Activated T-cell treated with anti-CD3 and anti-CD28 coated beads for 1 hour (primary cell): ENCODE results near the gene MAU2.
"Not testable (repeated sequence)": the region's sequence is repeated elsewhere in the genome, so short reads cannot be mapped to it uniquely, and the experiment has no call there.

ENCODE experiments used
- DNase-seq: peaks from one replicate; pipeline ENCODE4 v3.0.0-alpha.2; 2020; ENCODE audit warnings: low read depth

Gene MAU2

DNA sequence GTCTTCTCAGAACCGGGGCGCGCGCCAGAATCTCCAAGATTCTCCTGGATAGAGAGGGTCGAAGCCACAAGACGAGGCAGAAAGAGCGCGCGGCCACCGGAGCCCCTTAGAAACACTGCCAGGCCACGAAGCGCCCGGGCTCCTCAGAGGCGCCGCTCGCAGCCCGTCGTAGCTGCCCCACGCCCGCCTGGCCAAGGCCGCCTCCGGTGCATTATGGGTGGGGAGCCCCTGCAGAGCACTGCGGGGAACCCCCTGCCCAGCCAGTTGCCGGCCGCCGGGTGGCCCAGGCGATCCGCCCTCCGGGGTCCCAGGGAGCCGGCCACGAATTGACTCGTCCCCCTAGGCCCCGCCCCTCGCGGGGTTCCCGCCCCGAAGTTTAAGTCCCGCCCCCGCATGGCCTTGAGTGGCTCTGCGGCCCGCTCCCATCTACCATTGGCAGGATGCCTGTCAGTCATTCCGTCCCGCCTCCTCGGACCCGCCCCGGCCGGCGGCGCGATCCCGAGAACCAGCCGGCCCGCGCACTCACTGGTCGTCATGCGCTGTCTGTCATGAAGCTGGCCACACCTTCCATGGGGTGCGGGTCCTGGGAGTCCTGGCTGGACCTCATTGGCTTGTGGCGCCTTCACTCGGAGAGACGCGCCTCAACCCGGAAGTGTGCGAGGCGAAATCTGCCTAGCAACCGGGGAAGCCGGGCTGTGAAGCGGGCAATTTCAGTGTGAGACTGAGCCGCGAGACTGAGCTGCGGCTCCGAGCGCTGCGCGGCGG lies 64.7 kb downstream of the MAU2 start:
- DNase-seq = peak; percentile 99

- DNase-seq = peak; percentile 48
Observed at GRCh38 chr19:19385896-19386869, 65.6 kb downstream of the MAU2 start.

DNA sequence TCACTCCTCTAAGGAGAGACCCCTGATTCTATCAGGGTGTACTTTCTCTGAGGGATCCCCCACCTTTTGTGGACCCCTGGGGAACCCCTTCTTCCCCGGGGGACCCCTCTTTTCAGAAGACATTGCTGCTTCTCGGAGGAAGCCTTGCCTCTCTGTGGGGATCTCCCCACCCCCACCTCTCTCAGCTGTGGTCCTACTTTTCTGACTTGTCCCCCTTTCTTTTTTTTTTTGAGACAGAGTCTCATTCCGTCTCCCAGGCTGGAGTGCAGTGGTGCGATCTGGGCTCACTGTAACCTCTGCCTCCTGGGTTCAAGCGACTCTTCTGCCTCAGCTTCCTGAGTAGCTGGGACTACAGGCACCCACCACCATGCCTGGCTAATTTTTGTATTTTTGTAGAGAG lies 66.5 kb downstream of the MAU2 start:
- DNase-seq = no peak

DNA sequence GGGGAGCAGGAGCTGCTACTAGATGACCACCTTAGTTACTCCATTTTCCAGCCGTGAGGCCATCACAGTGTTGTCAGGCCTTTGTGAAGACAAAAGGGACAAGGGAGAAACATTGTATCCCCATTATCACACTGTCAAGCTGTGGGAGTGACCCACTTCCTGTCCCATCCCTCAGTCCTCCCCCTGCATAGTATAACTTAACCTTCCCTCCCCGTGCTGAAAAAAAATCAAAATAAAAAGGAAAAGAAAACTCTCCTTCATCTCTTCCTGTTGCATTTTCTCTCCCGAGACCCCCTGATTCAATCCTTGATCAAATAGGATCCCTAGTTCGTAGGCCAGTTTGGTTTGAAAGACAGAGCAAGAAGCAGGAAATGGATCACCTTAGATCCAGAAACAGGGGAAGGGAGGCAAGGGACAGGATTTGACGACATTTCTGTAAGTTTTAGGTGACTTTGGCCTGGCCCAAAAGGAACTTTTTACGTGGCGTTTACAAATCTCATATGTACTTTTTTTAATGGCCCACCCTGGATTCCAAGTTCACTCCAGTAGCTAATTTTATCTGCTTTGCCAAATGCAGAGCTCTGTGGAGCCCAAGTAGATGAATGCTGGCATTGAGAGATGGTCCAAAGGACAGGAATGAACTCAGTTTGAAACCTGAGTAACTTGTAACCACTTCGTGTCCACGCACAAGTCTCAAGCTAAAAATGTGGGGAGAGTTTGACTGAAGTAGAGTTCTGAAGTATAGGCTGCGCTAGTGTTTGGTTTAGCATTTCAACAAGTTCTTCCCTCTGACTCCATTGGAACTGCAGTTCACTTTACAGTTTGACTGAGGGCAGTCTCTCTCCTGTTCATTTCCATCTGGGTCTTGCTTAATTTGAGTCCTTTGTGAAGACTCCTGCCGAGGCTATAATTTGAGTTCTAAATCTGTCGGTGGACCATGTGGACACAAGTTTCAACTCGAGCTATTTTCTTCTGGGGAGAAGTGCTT lies 68.2 kb downstream of the MAU2 start:
- no peak for DNase-seq

DNA sequence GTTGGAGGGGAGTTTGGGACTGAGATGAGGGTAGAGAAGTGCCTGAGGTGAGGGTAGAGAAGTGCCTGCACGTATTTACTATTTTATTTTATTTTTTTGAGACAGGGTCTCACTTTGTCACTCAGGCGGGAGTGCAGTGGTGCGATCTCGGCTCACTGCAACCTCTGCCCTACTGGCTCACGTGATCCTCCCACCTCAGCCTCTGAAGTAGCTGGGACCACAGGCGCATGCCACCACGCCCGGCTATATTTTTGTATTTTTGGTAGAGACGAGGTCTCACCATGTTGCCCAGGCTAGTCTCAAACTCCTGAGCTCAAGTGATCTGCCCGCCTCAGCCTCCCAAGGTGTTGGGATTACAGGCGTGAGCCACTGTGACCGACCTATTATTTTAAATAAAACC lies 69.1 kb downstream of the MAU2 start:
- DNase-seq = not testable (repeated sequence)

DNA sequence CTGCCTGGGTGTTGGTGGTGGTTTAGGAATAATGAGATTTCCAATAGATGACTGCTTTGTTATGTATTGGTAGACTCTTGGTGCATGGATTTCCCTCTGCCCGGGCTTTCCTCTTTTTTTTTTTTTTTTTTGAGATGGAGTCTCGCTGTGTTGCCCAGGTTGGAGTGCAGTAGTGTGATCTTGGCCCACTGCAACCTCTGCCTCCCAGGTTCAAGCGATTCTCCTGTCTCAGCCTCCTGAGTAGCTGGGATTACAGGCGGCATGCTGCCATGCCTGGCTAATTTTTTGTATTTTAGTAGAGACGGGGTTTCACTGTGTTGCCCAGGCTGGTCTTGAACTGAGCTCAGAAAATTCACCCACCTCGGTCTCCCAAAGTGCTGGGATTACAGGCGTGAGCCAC lies 73.7 kb downstream of the MAU2 start:
- not testable (repeated sequence) for DNase-seq

- no peak for DNase-seq
Observed at GRCh38 chr19:19399733-19400433, 79.3 kb downstream of the MAU2 start.

GRCh38 chr19:19402656-19403372 lies 82.2 kb downstream of the MAU2 start:
- DNase-seq = no peak

- no peak for DNase-seq
Observed at GRCh38 chr19:19403373-19403901, 82.8 kb downstream of the MAU2 start.

DNA sequence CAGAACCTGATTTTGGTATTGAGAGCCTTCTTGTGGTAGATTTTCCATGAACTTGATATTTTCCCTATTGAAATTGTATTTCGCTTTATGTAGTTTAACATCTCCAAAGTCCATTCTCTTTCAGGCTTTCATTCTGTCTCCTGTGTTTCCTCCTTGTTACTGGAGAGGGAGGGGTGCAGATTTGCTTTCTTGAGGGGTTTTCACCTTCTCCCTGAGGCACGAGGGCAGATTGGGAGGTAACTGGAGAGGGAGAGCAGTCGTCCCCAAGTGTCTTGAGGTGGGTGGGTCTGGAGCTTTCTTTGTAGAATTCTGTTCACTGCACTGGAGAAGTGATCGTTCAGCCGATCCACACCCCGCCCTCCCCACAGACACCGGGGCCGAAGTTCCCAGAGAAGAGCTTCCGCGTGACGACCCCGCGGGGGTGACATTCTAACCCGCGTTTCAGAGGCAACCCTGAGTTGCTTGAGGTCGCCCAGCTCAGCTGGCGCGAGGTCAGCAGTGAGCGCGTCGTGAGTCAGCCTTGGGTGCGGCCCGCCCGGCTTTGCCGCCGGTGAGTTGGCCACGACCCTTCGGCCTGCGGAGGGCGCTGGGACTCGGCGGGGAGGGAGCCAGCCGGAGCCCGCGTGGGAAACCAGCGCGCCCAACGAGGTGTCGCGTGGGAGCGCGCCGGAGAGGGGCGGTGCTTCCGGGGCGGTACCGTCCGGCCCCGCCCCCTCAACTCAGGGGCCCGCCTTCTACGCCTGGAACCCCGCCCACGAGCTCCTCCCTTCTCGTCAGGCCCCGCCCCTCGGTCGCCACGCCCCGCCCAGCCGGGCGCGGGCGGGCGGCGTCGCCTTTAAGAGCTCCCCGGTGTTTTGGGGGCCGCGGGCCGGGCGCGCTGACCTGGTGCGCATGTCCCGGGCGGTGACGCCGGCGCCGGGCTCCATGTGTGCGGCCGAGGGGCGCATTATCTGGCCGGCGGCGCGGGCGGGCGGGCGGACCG lies 84.5 kb downstream of the MAU2 start, which contains the start of gene GATAD2A:
GATAD2A (plus strand) TSS at position 797 of the 982 bp plus-strand sequence. CDS start 59,671 bp downstream, outside the sequence.
- DNase-seq = peak; percentile 93

DNA sequence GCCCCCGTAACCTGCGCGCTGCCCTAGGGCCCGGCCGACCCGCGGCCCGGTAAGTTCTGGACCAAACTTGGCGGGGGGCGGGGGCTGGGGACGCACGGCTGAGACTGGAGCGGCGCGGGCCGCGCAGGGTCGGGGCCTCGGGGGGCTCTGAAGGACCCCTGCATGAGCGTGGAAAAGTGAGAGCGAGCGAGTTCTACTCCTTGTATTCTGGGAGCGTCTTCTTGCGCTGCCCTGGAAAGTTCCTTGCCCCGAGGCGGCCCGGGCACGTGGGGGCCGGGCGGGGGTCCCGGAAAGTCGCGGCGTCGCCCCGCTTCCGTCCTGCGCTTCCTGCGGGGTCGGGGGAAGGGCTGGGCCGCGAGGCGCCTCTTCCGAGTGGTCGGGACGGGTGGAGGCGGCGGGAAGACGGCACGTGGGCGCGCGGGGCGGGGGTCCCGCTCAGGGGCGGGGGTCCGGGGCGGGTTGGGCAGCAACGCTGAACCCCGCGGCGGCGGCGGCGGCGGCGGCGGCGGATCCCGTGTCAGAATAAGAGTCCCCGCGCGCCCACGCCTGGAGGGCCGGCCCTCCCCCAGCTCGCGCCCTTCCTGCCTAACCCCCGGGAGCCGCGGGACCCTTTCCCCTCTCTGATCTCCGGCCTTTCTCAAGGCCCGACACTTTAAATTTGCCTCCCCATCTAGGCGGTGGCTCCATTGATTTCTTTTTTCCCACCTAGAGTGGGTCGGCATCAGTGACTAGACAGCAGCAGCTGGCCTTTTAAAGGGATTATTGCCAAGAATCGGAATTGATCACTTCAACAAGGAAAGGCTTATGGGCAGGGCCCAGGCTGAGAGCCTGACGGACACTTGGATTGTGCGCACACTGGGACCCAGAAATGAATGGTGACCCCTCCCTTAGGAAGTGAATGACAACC lies 85.6 kb downstream of the MAU2 start:
- no peak for DNase-seq

- peak; percentile 40 for DNase-seq
Observed at GRCh38 chr19:19406878-19407632, 86.4 kb downstream of the MAU2 start.

DNA sequence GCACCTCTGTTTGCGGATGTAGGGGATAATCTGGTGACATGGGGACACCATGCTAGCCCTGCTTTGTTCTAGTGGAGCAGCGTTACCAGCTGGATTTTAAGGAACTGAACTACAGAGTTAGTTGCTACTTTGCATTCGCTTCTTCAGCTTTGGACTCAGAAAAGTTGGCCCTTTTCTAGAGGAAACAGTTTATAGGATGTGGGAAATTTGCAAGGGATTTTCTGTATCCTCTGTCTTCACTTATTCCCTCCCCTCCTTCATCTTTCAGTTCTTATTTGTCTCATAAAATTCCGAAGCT lies 87.0 kb downstream of the MAU2 start:
- no peak for DNase-seq
